ENCODE results near the gene LPAR1. TPM values are rescaled to one million over a fixed set of nuclear protein-coding genes. Genes with fewer than 3 reads are reported as not detected.
"Not testable (repeated sequence)": the region's sequence is repeated elsewhere in the genome, so short reads cannot be mapped to it uniquely, and the experiment has no call there.

LPAR1 gene
- total RNA-seq, 2 experiments from 2014 or later: not detected

GRCh38 chr9:110880189-110880588 lies 158.1 kb downstream of the LPAR1 start:
- H3K36me3 Mint-ChIP-seq: no peaks in the 10 kb centered on the region
- no peaks in the 10 kb centered on the region for H3K9me3 Mint-ChIP-seq
- no peaks in the 10 kb centered on the region for H3K4me1 Mint-ChIP-seq
- no peak for DNase-seq
- peaks cover 4% of the 10 kb centered on the region for H3K27me3 Mint-ChIP-seq
- H3K27ac Mint-ChIP-seq: no peak overlapping the region
- H3K4me3 Mint-ChIP-seq: no peak overlapping the region

GRCh38 chr9:110877374-110877773 lies 160.9 kb downstream of the LPAR1 start:
- Mint-ChIP-seq H3K4me3 (no peak overlapping the region), H3K4me1 (no peaks in the 10 kb centered on the region), H3K27me3 (peaks cover 16% of the 10 kb centered on the region), H3K27ac (no peak overlapping the region), H3K9me3 (no peaks in the 10 kb centered on the region), H3K36me3 (no peaks in the 10 kb centered on the region)
- no peak for DNase-seq

GRCh38 chr9:110876929-110877328 lies 161.3 kb downstream of the LPAR1 start:
- Mint-ChIP-seq H3K27ac (no peak overlapping the region), H3K27me3 (peaks cover 16% of the 10 kb centered on the region), H3K4me1 (no peaks in the 10 kb centered on the region), H3K9me3 (no peaks in the 10 kb centered on the region), H3K4me3 (no peak overlapping the region), H3K36me3 (no peaks in the 10 kb centered on the region)
- DNase-seq: no peak

- no peak for DNase-seq
- peaks cover 17% of the 10 kb centered on the region for H3K27me3 Mint-ChIP-seq
These were observed 163.2 kb downstream of the LPAR1 start for GRCh38 chr9:110874963-110875674.

GRCh38 chr9:110872920-110873319 lies 165.3 kb downstream of the LPAR1 start:
- Mint-ChIP-seq H3K4me1 (no peaks in the 10 kb centered on the region), H3K36me3 (no peaks in the 10 kb centered on the region), H3K27me3 (peaks cover 19% of the 10 kb centered on the region), H3K9me3 (peaks cover 2% of the 10 kb centered on the region), H3K4me3 (no peak overlapping the region), H3K27ac (no peak overlapping the region)
- DNase-seq: no peak

More at GRCh38 chr9:110874963-110875674, 163.2 kb downstream of the LPAR1 start:
- Mint-ChIP-seq H3K27ac (no peak overlapping the region), H3K9me3 (peaks cover under 1% of the 10 kb centered on the region), H3K4me3 (no peak overlapping the region), H3K36me3 (no peaks in the 10 kb centered on the region), H3K4me1 (no peaks in the 10 kb centered on the region)

GRCh38 chr9:110871736-110872135 lies 166.5 kb downstream of the LPAR1 start:
- Mint-ChIP-seq H3K9me3 (peaks cover 2% of the 10 kb centered on the region), H3K27ac (no peak overlapping the region), H3K36me3 (no peaks in the 10 kb centered on the region), H3K4me1 (no peaks in the 10 kb centered on the region), H3K27me3 (peaks cover 19% of the 10 kb centered on the region), H3K4me3 (no peak overlapping the region)
- DNase-seq: no peak

GRCh38 chr9:110869931-110870330 lies 168.3 kb downstream of the LPAR1 start:
- no peak overlapping the region for H3K27ac Mint-ChIP-seq
- no peak overlapping the region for H3K4me3 Mint-ChIP-seq
- H3K36me3 Mint-ChIP-seq: no peaks in the 10 kb centered on the region
- H3K4me1 Mint-ChIP-seq: no peaks in the 10 kb centered on the region
- peaks cover 12% of the 10 kb centered on the region for H3K27me3 Mint-ChIP-seq
- DNase-seq: no peak
- H3K9me3 Mint-ChIP-seq: peaks cover 2% of the 10 kb centered on the region

GRCh38 chr9:110864011-110864410 lies 174.3 kb downstream of the LPAR1 start:
- Mint-ChIP-seq H3K4me3 (no peak overlapping the region), H3K27ac (no peak overlapping the region), H3K4me1 (no peaks in the 10 kb centered on the region), H3K27me3 (no peaks in the 10 kb centered on the region), H3K9me3 (peaks cover 14% of the 10 kb centered on the region), H3K36me3 (no peaks in the 10 kb centered on the region)
- no peak for DNase-seq

GRCh38 chr9:110861370-110862110 lies 176.7 kb downstream of the LPAR1 start:
- not testable (repeated sequence) for H3K36me3 Mint-ChIP-seq, H3K4me3 Mint-ChIP-seq, H3K27ac Mint-ChIP-seq, DNase-seq, H3K4me1 Mint-ChIP-seq, H3K27me3 Mint-ChIP-seq
- peaks cover 17% of the 10 kb centered on the region for H3K9me3 Mint-ChIP-seq

GRCh38 chr9:110856772-110857171 lies 181.5 kb downstream of the LPAR1 start:
- H3K4me1 Mint-ChIP-seq: no peaks in the 10 kb centered on the region
- no peak overlapping the region for H3K4me3 Mint-ChIP-seq
- H3K27me3 Mint-ChIP-seq: no peaks in the 10 kb centered on the region
- H3K27ac Mint-ChIP-seq: no peak overlapping the region
- H3K36me3 Mint-ChIP-seq: no peaks in the 10 kb centered on the region
- no peak for DNase-seq
- H3K9me3 Mint-ChIP-seq: peaks cover 21% of the 10 kb centered on the region

GRCh38 chr9:110850401-110851135 lies 187.7 kb downstream of the LPAR1 start:
- H3K4me1 Mint-ChIP-seq: no peaks in the 10 kb centered on the region
- no peak for DNase-seq
- no peaks in the 10 kb centered on the region for H3K27me3 Mint-ChIP-seq
- no peak overlapping the region for H3K27ac Mint-ChIP-seq
- H3K9me3 Mint-ChIP-seq: peaks cover 7% of the 10 kb centered on the region
- H3K4me3 Mint-ChIP-seq: no peak overlapping the region
- no peaks in the 10 kb centered on the region for H3K36me3 Mint-ChIP-seq

GRCh38 chr9:110847671-110848070 lies 190.6 kb downstream of the LPAR1 start:
- Mint-ChIP-seq H3K36me3 (no peaks in the 10 kb centered on the region), H3K27ac (no peak overlapping the region), H3K4me3 (no peak overlapping the region), H3K9me3 (peaks cover 1% of the 10 kb centered on the region), H3K27me3 (no peaks in the 10 kb centered on the region), H3K4me1 (no peaks in the 10 kb centered on the region)
- DNase-seq: no peak

GRCh38 chr9:110846215-110846614 lies 192.1 kb downstream of the LPAR1 start:
- no peaks in the 10 kb centered on the region for H3K36me3 Mint-ChIP-seq
- peaks cover 1% of the 10 kb centered on the region for H3K9me3 Mint-ChIP-seq
- DNase-seq: no peak
- H3K27ac Mint-ChIP-seq: no peak overlapping the region
- no peaks in the 10 kb centered on the region for H3K4me1 Mint-ChIP-seq
- no peaks in the 10 kb centered on the region for H3K27me3 Mint-ChIP-seq
- H3K4me3 Mint-ChIP-seq: no peak overlapping the region

GRCh38 chr9:110844121-110844520 lies 194.1 kb downstream of the LPAR1 start:
- no peak for DNase-seq
- Mint-ChIP-seq H3K27me3 (no peaks in the 10 kb centered on the region), H3K9me3 (peaks cover 6% of the 10 kb centered on the region), H3K4me1 (no peaks in the 10 kb centered on the region), H3K27ac (no peak overlapping the region), H3K36me3 (no peaks in the 10 kb centered on the region), H3K4me3 (no peak overlapping the region)

GRCh38 chr9:110842986-110843385 lies 195.3 kb downstream of the LPAR1 start:
- no peak overlapping the region for H3K27ac Mint-ChIP-seq

More at GRCh38 chr9:110842986-110843385, 195.3 kb downstream of the LPAR1 start:
- H3K9me3 Mint-ChIP-seq: peaks cover 6% of the 10 kb centered on the region
- no peaks in the 10 kb centered on the region for H3K36me3 Mint-ChIP-seq
- H3K4me1 Mint-ChIP-seq: no peaks in the 10 kb centered on the region
- no peaks in the 10 kb centered on the region for H3K27me3 Mint-ChIP-seq
- DNase-seq: no peak
- no peak overlapping the region for H3K4me3 Mint-ChIP-seq

Measured in activated naive CD8-positive, alpha-beta T cell treated with anti-CD3 and anti-CD28 coated beads for 36 hours (primary cell).